ENCODE results near the gene LRRC40.
"Not testable (repeated sequence)": the region's sequence is repeated elsewhere in the genome, so short reads cannot be mapped to it uniquely, and the experiment has no call there.

LRRC40 gene

DNA sequence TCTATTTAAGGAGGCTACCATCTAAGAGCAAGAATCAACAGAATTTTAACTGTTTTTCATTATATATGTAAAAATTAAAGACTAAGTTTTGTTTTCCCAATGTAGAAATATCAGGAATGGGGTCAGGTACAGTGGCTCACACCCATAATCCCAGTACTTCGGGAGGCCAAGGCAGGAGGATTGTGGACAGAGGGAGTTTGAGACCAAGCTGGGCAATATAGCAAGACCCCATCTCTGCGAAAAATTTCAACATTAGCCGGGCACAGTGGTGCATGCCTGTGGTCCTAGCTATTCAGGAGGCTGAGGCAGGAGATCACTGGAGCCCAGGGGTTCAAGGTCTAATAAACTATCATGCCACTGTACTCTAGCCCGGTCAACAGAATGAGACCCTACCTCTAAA is 5.3 kb downstream of the LRRC40 start:
- no peak for DNase-seq

DNA sequence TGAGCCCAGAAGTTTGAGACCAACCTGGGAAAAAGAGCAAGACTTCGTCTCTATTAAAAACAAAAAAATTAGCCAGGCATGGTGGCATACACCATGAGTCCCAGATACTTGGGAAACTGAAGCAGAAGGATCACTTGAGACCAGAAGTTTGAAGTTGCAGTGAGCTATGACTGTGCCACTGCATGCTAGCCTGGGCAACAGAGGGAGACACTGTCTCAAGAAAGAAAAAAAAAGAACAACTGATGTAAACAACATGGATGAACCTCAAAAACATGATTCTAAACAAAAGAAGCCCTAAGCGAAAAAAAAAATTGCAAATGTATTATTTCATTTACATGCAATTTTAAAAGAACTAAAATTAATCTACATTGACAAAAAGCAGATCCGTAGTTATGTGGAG is 9.0 kb downstream of the LRRC40 start:
- no peak for DNase-seq

GRCh38 chr1:70195342-70195741 is 10.0 kb downstream of the LRRC40 start:
- no peak for DNase-seq

- no peak for DNase-seq
These were observed 10.8 kb downstream of the LRRC40 start for GRCh38 chr1:70194601-70195000.

DNA sequence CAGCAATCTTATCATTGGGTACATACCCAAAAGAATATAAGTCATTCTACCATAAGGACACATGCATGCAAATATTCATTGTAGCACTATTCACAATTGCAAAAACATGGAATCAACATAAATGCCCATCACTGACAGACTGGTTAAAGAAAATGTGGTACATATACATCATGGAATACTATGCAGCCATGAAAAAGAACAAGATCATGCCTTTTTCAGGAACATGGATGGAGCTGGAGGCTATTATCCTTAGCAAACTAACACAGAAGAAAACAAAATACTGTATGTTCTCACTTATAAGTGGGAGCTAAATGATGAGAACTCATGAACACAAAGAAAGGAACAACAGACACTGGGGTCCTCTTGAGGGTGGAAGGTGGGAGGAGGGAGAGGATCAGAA is 12.9 kb downstream of the LRRC40 start:
- DNase-seq, result not testable (repeated sequence)

GRCh38 chr1:70190180-70190579 is 15.2 kb downstream of the LRRC40 start:
- DNase-seq, result no peak

- DNase-seq, result no peak
These were observed 16.9 kb downstream of the LRRC40 start for GRCh38 chr1:70188522-70188921.

DNA sequence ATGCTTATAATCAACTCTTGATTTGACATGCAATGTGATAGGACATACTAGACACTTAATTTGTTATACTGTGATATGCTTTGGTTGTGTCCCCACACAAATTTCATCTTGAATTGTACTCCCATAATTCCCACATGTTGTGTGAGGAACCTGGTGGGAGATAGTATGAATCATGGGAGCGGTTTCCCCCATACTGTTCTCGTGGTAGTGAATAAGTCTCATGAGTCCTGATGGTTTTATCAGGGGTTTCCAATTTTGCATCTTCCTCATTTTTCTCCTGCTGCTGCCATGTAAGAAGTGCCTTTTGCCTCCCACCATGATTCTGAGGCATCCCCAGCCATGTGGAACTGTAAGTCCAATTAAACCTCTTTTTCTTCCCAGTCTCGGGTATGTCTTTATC is 20.2 kb downstream of the LRRC40 start:
- DNase-seq, result not testable (repeated sequence)

DNA sequence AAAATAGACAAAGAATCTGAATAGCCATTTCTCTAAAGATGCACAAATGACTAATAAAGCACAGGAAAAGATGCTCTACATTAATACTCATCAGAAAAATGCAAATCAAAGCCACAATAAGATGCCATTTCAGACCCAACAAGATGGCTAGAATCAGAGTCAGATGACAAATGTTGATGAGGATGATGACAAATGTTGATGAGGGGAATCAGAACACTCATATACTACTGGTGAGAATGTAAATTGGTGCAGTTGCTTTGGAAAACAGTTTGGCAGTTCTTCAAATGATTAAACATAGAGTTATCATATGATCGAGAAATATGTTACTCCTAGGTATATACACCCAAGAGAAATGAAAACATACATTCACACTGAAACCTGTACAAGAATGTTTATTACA is 33.9 kb downstream of the LRRC40 start:
- no peak for DNase-seq

GRCh38 chr1:70169018-70169839 is 36.1 kb downstream of the LRRC40 start:
- no peak for DNase-seq

DNA sequence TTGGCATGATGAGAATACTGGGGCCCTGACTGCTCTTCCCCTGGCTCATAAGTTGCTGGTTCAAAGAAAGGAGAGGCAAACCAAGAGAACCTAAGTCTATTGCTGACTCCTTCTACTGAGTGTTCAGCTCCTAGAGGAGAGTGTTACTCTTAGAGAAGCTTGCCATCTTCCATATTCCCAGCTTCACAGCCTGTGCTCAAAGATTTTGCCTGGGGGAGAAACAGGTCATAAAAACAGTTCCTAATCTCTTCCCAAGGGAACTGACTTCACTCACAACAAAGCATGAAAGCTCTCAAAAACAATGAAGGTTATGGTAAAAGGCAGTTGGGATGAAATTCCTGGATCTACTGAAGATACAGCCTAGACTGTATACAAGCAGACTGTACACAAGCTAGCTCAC is 37.1 kb downstream of the LRRC40 start:
- DNase-seq, result no peak

DNA sequence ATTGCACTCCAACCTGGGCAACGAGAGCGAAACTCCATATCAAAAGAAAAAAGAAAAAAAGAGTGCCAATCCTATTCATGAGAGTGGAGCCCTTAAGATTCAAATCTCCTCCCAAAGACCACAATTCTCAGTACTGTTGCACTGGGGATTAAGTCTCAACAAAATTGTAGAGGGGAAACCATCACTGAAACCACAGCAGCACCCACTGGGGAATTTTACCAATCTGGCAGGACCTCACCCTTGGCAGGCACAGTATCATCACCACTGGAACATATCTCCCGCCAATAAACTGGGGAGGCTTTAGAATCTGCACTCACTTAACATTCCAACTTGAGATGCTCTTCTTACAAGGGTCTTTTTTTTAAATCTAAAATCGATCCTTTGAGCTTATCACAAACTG is 41.0 kb downstream of the LRRC40 start:
- no peak for DNase-seq

DNA sequence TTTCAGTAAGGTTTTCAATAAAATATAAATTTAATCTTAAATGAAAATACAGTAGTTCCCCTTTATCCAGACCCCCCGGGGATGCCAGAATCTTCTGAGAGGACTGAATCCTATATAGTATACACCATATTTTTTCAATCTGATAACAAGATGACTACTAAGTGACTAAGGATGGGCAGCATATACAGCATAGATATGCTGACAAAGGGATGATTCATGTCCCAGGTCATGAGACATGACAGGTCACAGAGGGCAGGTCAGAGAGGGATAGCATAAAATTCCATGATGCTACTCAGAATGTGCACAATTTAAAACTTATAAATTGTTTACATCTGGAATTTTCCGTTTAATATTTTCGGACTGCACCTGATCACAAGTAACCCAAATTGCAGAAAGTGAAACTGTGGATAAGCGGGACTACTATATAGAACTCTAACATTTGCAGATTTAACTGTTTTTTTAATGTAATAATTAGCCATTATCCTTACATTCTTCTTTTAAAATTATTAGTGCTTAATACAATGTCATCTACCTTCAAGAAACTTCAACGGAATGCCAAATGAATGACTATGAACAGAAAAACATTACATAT is 48.8 kb downstream of the LRRC40 start:
- DNase-seq, result no peak

DNA sequence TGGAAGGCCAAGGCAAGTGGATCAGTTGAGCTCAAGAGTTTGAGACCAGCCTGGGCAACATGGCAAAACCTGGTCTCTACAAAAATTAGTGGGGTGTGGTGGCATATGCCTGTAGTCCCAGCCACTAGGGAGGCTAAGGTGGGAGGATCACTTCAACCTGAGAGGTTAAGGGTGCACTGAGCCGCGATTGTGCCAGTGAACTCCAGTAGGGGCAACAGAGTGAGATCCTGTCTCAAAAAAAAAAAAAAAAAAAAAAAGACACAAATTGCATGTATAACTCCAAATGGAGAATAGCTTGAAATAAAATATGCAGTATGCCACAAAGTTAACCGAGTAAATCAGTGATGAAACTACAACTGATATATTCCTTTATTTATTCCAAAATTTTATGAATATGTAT is 51.6 kb downstream of the LRRC40 start:
- DNase-seq, result no peak

GRCh38 chr1:70150444-70150843 is 54.9 kb downstream of the LRRC40 start:
- DNase-seq, result no peak

DNA sequence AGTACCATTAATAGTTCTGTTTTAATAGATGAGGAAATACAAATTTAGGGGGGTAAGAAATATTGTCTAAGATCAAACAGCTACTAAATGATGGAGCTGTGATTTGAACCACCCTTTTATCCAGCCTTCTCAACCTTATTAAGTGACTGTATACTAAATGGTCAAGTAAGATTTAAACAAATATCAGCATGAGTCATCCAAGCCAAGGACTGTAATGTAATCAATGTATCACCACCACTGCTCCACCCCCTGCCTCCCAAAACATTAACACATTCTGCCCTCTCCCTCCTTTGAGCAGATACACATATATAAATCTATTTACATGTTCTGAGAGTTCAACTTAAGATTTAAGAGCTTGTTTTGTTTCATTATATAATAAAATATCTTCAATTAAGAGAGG is 58.9 kb downstream of the LRRC40 start:
- DNase-seq, result no peak

DNA sequence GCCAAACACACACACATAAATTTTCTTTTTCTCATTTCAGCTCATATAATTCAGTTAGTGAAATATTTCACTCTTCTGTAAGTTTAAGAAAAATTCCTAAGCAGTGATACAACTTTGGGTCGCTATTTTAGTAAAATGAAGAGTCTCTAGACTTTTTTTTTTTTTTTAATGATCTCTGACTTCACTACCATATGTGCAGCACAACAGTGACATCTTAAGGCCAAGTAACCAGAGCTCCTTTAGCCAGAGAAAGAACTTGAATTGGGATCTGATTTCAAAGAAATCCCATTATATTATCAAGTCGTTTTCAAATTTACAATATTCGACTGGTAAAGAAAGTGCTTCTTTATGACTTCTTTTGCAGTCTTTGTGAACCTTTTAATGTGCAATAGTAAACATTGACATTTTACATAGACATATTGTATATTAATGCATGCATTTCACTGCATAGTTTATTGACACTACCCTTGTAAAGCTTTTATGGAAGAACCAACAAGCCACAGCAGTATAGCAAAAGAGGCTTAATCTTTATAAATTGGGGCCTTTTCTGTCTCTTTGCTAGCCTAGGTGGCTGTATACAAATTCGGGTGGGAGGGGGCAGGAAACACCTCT is 62.2 kb downstream of the LRRC40 start:
- peak; percentile 11 to 34 for DNase-seq

- peak in 1 of 2 experiments; percentile 25 for DNase-seq
These were observed 63.3 kb downstream of the LRRC40 start for GRCh38 chr1:70142075-70142474.

DNA sequence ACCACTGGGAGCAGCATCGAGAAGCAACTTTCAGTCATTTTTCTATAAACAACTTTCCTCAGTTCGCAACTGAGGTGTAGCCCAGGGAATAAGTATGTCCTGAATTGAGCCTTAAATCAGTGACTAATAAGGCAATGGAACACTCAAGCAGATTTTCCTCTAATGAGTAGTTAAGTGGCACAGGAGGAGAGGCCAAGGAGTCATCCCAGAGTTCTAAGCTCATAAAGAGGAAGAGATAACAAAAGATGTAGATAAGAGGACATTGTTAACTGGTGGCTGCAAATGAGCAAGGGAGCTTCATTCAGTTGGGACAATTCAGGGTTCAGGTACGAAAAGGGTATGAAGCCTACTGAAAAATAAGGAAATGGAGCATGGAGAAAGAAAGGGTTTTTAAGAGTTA is 64.5 kb downstream of the LRRC40 start:
- no peak for DNase-seq

GRCh38 chr1:70140343-70140742 is 65.0 kb downstream of the LRRC40 start:
- peak; percentile 67 to 73 for DNase-seq

- DNase-seq, result no peak
These were observed 71.2 kb downstream of the LRRC40 start for GRCh38 chr1:70134148-70134547.

DNA sequence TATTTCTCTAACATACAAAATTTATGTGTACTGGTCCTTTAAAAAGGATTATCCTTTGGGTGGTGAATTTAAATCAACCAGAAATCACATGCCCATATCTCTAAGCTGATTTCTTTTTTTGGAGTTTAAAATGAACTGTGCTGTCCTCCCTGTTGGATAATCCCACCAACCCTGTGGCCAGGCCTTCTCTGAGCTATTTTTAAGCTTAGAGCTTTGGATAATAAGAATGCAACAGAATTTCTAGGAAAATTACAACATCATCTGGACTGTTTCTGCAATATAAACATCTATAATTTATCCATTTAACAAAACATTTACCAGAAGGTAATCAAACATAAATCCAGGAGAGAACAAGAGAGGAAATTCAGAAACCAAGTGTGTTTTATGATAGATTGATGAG is 88.3 kb downstream of the LRRC40 start:
- DNase-seq, result no peak

- no peak for DNase-seq
These were observed 90.1 kb downstream of the LRRC40 start for GRCh38 chr1:70115315-70115714.

GRCh38 chr1:70112838-70113237 is 92.5 kb downstream of the LRRC40 start:
- DNase-seq, result no peak
